ENCODE data around the gene LYSMD4. TPM values are rescaled to one million over a fixed set of nuclear protein-coding genes. Genes with fewer than 3 reads are reported as not detected.
"Not testable (repeated sequence)": the region's sequence is repeated elsewhere in the genome, so short reads cannot be mapped to it uniquely, and the experiment has no call there.

The LYSMD4 gene
- total and polyA plus RNA-seq, 4 donors = 3.9 to 12.1 (median 7.2) TPM

DNA sequence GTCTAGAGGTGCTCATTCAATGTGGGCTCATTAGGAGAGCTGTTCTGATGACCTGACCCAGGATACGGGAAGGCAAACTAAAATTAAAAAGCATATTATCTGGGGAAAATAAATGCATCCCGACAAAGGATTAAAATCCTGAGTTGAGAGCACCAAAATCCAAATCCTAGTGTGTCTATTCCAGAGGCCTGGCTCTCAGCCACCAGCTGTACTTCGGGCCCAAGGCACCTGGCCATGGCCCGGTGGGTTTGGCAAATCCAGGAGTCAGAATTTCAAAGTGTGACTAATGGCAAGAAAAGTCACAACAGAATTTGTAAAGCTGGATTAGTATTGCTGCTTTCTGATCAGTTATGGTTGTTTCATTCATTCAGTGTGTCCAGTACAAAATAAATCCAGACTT, 2.6 kb upstream of the LYSMD4 start:
- Histone ChIP-seq H3K4me1 (ENCODE audit: control insufficient read depth in 4 of 4, insufficient read depth in 4 of 4, low read length in 3 of 4) (peaks cover 0 to 5% (median 5%) of the 10 kb centered on the region in 4 donors), H3K36me3 (ENCODE audit: control insufficient read depth in 4 of 4, insufficient read depth in 3 of 4, low read depth in 1 of 4, low read length in 3 of 4) (no peaks in the 10 kb centered on the region), H3K4me3 (ENCODE audit: low read depth in 1 of 3, low read length in 3 of 3) (no peak overlapping the region), H3K9ac (ENCODE audit: low read depth in 1 of 2, low read length in 2 of 2) (no peak overlapping the region), H3K9me3 (ENCODE audit: control insufficient read depth in 4 of 4, low read length in 3 of 4) (no peaks in the 10 kb centered on the region), H3K27ac (ENCODE audit: low read depth in 1 of 2, low read length in 2 of 2) (no peak overlapping the region), H3K27me3 (ENCODE audit: control insufficient read depth in 4 of 4, insufficient read depth in 4 of 4, low read length in 3 of 4) (no peaks in the 10 kb centered on the region)
- TF ChIP-seq HNF4A (conservative IDR thresholded peaks at IDR 0.05) = no peak
- TF ChIP-seq RXRA (IDR thresholded peaks at IDR 0.05) = no peak
- 84% methylated on average over 4 of the region's 4 CpGs for WGBS
- no peak for DNase-seq (ENCODE audit: low spot score)

DNA sequence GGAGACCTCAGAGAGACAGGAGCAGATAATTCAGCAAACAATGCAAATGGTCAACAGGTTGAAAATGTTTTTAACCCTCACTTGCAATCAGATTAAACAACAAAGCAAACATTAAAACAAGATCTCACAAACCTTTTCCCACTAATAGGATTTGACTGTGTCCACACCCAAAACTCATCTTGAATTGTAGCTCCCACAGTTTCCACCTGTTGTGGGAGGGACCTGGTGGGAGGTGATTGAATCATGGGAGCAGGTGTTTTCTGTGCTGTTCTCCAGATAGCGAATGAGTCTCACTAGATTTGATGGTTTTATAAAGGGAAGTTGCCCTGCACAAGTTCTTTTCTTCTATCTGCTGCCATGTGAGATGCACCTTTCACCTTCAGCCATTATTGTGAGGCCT, 1.3 kb upstream of the LYSMD4 start:
- H3K9me3 ChIP-seq (ENCODE audit: control insufficient read depth in 4 of 4, low read length in 3 of 4) = no peaks in the 10 kb centered on the region
- no peak overlapping the region for H3K27ac ChIP-seq (ENCODE audit: low read depth in 1 of 2, low read length in 2 of 2)
- no peak overlapping the region for H3K4me3 ChIP-seq (ENCODE audit: low read depth in 1 of 3, low read length in 3 of 3)
- TF ChIP-seq EGR1 (IDR thresholded peaks at IDR 0.05; ENCODE audit: low read depth in 2 of 2) (no peak), RXRA (IDR thresholded peaks at IDR 0.05) (no peak), GABPA (IDR thresholded peaks at IDR 0.05 in 1 of 2, conservative IDR thresholded peaks at IDR 0.05 in 1 of 2) (no peak), CTCF (IDR thresholded peaks at IDR 0.05; ENCODE audit: low read depth, low read length, missing input control) (no peak), JUND (IDR thresholded peaks at IDR 0.05) (no peak), YY1 (IDR thresholded peaks at IDR 0.05) (no peak), NR2F2 (IDR thresholded peaks at IDR 0.05) (no peak), HNF4A (conservative IDR thresholded peaks at IDR 0.05) (no peak), SP1 (IDR thresholded peaks at IDR 0.05) (no peak), TAF1 (conservative IDR thresholded peaks at IDR 0.05) (no peak)
- TF ChIP-seq, protein P1, sequence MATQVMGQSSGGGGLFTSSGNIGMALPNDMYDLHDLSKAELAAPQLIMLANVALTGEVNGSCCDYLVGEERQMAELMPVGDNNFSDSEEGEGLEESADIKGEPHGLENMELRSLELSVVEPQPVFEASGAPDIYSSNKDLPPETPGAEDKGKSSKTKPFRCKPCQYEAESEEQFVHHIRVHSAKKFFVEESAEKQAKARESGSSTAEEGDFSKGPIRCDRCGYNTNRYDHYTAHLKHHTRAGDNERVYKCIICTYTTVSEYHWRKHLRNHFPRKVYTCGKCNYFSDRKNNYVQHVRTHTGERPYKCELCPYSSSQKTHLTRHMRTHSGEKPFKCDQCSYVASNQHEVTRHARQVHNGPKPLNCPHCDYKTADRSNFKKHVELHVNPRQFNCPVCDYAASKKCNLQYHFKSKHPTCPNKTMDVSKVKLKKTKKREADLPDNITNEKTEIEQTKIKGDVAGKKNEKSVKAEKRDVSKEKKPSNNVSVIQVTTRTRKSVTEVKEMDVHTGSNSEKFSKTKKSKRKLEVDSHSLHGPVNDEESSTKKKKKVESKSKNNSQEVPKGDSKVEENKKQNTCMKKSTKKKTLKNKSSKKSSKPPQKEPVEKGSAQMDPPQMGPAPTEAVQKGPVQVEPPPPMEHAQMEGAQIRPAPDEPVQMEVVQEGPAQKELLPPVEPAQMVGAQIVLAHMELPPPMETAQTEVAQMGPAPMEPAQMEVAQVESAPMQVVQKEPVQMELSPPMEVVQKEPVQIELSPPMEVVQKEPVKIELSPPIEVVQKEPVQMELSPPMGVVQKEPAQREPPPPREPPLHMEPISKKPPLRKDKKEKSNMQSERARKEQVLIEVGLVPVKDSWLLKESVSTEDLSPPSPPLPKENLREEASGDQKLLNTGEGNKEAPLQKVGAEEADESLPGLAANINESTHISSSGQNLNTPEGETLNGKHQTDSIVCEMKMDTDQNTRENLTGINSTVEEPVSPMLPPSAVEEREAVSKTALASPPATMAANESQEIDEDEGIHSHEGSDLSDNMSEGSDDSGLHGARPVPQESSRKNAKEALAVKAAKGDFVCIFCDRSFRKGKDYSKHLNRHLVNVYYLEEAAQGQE (IDR thresholded peaks at IDR 0.05) = no peak
- TF ChIP-seq, protein P2, sequence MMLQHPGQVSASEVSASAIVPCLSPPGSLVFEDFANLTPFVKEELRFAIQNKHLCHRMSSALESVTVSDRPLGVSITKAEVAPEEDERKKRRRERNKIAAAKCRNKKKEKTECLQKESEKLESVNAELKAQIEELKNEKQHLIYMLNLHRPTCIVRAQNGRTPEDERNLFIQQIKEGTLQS (IDR thresholded peaks at IDR 0.05) = no peak
- DNase-seq (ENCODE audit: low spot score) = no peak
- no peaks in the 10 kb centered on the region for H3K36me3 ChIP-seq (ENCODE audit: control insufficient read depth in 4 of 4, insufficient read depth in 3 of 4, low read depth in 1 of 4, low read length in 3 of 4)
- H3K9ac ChIP-seq (ENCODE audit: low read depth in 1 of 2, low read length in 2 of 2) = no peak overlapping the region
- H3K27me3 ChIP-seq (ENCODE audit: control insufficient read depth in 4 of 4, insufficient read depth in 4 of 4, low read length in 3 of 4) = no peaks in the 10 kb centered on the region
- peaks cover 5 to 14% (median 9%) of the 10 kb centered on the region in 4 donors for H3K4me1 ChIP-seq (ENCODE audit: control insufficient read depth in 4 of 4, insufficient read depth in 4 of 4, low read length in 3 of 4)
- WGBS = 88% methylated on average over 1 of the region's 1 CpG

DNA sequence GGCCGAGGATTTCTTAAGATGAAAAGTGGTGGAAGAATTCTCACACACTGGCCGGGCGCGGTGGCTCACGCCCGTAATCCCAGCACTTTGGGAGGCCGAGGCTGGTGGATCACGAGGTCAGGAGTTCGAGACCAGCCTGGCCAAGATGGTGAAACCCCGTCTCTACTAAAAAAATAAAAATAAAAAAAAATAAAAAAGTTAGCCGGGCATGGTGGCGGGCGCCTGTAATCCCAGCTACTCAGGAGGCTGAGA, 729 bp upstream of the LYSMD4 start:
- not testable (repeated sequence) for DNase-seq (ENCODE audit: low spot score); H3K9me3 ChIP-seq (ENCODE audit: control insufficient read depth in 4 of 4, low read length in 3 of 4); H3K27me3 ChIP-seq (ENCODE audit: control insufficient read depth in 4 of 4, insufficient read depth in 4 of 4, low read length in 3 of 4); H3K9ac ChIP-seq (ENCODE audit: low read depth in 1 of 2, low read length in 2 of 2); H3K36me3 ChIP-seq (ENCODE audit: control insufficient read depth in 4 of 4, insufficient read depth in 3 of 4, low read depth in 1 of 4, low read length in 3 of 4)
- Histone ChIP-seq H3K4me1 (ENCODE audit: control insufficient read depth in 4 of 4, insufficient read depth in 4 of 4, low read length in 3 of 4) (peaks cover 5 to 14% (median 9%) of the 10 kb centered on the region in 4 donors), H3K4me3 (ENCODE audit: low read depth in 1 of 3, low read length in 3 of 3) (peak overlapping the region in 1 of 3 donors; percentile 88), H3K27ac (ENCODE audit: low read depth in 1 of 2, low read length in 2 of 2) (peak overlapping the region; percentile 69 to 81)
- 92% methylated on average over 13 of the region's 13 CpGs for WGBS

Data from liver (tissue), 9 donors.